GM21423 (cell line): ENCODE measurements around the gene PSMA3.
"Not testable (repeated sequence)": the region's sequence is repeated elsewhere in the genome, so short reads cannot be mapped to it uniquely, and the experiment has no call there.

Experiments
- ATAC-seq: cut with Tn5 transposase; IDR thresholded peaks from one replicate; pipeline ENCODE4 v1.9.1; 2021; ENCODE audit warnings: mild to moderate bottlenecking, moderate library complexity; ENCODE audit not compliant: unreplicated experiment

The PSMA3 gene

GRCh38 chr14:58244556-58245387, at the start of gene PSMA3:
PSMA3 (plus strand) TSS chr14:58244843; CDS start chr14:58244921, 78 bp downstream.
- ATAC-seq, result peak; percentile 89

DNA sequence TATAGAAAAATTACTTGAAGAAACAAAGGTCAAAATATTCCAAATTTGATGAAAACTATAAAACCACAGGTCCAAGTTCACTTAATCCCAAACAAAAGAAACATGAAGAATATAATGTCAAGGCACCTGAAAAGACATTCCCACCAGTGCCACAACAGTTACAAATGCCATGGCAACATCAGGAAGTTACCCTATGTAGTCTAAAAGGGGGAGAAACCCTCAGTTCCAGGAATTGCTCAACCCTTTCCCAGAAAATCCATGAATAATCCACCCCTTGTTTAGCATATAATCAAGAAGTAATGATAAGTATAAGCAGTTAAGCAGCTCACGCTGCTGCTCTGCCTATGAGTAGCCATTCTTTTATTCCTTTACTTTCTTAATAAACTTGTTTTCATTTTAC, 48.4 kb upstream of the PSMA3 start:
- ATAC-seq, result no peak

- ATAC-seq, result no peak
Observed at GRCh38 chr14:58198086-58198485, 46.6 kb upstream of the PSMA3 start.

- peak; percentile 93 for ATAC-seq
Observed at GRCh38 chr14:58199726-58200479, 44.7 kb upstream of the PSMA3 start, which contains the start of gene ACTR10. ACTR10 (plus strand) TSS chr14:58200149; CDS start chr14:58200218, 69 bp downstream.

GRCh38 chr14:58200480-58200841, 44.2 kb upstream of the PSMA3 start:
- ATAC-seq, result peak; percentile 5

DNA sequence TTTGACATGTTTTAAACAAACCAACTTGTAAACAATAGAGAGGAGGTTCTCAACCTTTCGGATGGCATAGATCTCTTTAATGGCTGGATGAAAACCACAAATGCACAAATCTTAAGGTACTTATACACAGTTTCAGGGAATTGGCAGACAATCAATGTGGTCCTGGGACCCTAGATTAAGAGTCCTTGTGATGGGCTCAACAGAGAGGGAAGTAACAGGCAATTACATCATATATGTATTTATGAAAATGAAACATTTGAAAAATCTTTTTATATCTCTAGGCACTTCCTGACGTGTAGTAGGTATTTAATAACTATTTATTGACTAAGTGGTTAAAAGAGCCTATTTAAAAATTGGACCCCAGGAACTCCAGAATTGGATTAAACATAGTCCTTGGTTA, 43.8 kb upstream of the PSMA3 start:
- no peak for ATAC-seq

DNA sequence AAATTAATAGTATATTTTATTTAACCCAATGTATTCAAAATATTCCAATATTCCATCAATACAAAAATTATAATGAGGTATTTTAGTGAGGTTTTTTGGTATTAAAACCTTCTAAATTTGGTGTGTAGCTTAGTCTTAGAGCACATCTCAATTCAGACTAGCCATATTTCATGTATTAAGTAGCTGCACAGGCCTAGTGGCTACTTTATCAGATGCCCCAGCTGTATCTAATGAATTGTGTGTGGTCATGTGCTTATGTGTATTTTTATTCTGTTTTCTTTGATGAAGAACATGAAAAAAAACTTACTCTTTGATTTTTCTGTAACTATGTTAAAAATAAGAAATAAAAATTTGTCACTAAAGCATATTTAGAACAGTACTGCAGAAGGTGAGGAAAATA, 31.5 kb upstream of the PSMA3 start:
- no peak for ATAC-seq

- ATAC-seq, result no peak
Observed at GRCh38 chr14:58215191-58215914, 29.3 kb upstream of the PSMA3 start.

DNA sequence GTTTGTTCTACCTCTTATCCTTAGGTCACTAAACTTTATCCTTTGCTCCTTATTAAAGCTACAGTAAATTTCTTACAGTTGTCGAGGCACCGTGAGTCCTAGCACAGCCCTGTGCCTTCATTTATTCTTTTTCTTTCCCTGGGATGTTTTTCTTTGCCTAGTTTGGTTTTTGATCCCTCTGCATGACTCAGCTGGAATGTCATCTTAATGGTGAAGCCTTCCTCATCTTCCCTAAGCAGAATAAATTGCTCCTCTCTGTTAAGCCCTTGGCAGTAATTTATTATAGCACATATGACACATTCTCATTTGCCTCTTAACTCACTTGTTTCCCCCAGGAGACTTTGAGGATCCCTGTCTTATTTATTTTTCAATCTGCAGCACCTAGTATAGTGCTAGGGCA, 28.1 kb upstream of the PSMA3 start:
- ATAC-seq, result no peak

- ATAC-seq, result no peak
Observed at GRCh38 chr14:58227096-58227819, 17.4 kb upstream of the PSMA3 start.

DNA sequence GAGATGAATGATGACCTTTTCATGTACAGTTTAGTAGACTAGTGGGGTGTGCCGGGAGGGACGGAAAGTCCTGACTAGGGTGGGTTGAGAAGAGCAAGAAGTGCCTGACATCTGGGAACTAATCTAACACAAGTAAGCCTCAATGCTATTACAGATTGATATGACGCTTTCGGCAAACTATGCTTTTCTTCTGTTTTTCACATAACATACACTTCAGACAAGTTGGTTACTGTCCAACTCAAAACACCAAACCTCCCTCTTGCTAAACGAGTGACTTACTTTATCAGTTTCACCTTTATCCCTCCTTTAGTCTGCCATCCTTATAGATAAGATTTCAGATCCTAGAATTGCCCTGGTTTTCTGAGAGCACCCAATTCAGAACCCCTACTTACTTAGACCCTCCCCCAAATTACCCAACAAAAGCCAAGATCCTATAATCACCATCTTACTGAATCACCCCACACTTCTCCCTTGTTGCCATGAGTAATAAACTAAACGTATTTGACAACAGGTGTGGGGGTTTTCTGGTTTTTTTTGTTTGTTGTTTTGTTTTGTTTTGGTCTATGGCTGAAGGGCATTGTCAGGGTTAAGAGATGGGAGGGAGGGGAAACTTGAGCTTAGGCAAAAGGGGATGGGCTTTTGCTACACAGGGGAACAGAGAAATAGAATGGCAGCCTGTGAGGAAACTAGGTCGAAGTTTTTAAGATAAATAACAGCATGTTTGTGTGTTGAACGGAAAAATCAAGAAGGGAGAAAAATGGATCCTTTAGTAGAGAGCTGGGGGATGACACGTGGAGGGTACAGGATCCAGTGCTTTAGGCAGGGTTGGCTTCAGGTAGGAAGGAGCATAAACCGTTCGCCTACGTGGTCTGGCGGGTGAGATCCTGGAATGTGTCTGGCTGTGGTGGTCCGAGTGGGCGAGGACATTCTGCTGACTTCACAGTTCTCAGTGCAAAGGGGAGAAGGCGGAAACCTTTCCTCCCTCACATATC, 6.1 kb upstream of the PSMA3 start:
- ATAC-seq, result no peak

DNA sequence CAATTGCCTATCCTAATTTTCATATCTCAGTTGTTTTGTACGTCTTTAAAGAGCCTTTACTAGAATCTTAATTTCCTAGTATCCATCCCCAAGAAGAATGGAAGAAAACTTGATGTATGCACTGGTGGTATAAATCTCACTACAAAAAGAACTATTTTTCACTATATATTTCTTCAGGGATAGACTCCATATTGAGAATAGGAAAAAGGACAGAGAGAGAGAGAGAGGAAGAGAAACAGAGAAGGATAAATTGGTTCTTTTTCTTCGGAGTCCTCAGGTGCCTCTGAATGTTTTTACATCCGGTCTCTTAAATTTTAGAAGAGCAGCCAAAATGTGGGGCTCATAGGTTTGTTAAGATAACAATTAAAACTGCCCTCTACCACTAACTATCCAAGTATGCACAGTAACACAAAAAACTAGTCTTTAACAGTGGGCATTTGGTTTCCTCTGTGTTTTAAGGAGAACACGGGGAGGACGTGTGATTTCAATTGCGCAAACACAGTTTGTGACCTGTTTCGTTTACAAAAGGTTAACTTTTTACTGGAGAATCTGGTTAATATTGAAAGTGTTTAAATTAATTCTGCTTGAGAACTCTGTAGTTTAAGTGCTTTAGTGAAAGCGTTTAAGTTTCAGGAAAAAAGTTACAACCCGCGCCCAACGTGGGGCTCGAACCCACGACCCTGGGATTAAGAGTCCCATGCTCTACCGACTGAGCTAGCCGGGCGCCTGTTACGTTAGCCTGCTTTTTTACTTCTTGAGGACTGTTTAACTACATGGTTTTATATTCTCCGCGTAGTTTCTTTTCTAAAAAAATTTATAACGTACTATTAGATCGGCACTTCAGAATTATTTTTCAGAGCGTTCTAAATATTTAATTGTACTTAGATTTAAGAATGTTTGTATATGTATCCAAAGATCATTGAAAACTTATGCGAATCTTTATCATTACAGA, 5.1 kb upstream of the PSMA3 start:
- peak; percentile 23 for ATAC-seq

GRCh38 chr14:58243790-58244555, 670 bp upstream of the PSMA3 start:
- ATAC-seq, result peak; percentile 35

DNA sequence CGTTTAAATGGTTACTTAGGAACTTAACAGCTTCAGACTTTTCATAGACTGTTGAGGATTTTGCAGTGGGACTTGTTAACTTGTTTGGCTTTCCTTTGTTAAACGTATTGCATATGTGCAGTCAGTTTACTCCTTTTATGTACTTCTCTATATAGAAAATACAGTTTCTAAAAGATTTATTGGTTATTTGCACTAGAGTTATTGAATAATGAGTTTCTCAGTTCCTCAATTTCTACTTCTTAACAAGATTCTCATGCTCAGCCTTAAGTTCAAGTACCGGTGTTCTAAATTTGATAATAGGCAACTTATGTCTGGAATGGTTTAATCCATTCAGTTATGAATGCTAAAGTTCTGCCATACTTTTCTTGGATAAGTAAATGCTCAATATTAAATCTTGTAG, 919 bp downstream of the PSMA3 start:
- ATAC-seq, result no peak

DNA sequence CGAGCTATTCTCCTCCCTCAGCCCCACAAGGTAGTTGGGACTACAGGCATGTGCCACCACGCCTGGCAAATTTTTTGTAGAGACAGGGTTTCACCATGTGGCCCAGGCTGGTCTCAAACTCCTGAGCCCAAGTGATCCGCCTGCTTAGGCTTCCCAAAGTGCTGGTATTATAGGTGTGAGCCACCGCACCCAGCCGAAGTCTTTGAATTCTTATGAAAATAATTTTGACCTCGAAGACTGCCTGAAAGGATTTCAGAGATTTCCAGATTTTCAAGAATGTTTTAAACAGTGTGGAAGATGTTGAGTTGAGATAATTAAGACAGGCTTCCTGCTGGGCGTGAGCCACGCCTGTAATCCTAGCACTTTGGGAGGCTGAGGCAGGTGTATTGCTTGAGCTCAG, 5.0 kb downstream of the PSMA3 start:
- ATAC-seq, result no peak

- no peak for ATAC-seq
Observed at GRCh38 chr14:58258156-58258555, 13.5 kb downstream of the PSMA3 start.

GRCh38 chr14:58262005-58262404, 17.4 kb downstream of the PSMA3 start:
- ATAC-seq, result not testable (repeated sequence)

- no peak for ATAC-seq
Observed at GRCh38 chr14:58265401-58265800, 20.8 kb downstream of the PSMA3 start.
